ENCODE data around the gene SLC9A9.
A peak's percentile ranks its signal among the peaks of the same experiment; 100 is the strongest.

- TF ChIP-seq CTCF (IDR thresholded peaks at IDR 0.05; ENCODE audit: low read depth, low read length, missing input control) (no peak), RAD21 (IDR thresholded peaks at IDR 0.05) (no peak), REST (IDR thresholded peaks at IDR 0.05) (no peak), GABPA (IDR thresholded peaks at IDR 0.05 in 1 of 2, conservative IDR thresholded peaks at IDR 0.05 in 1 of 2) (no peak), JUND (IDR thresholded peaks at IDR 0.05) (peak in 1 of 2 donors; percentile 38), TAF1 (conservative IDR thresholded peaks at IDR 0.05) (no peak), SP1 (IDR thresholded peaks at IDR 0.05) (no peak)
Observed at GRCh38 chr3:143652118-143652517, 196.2 kb downstream of the SLC9A9 start.
